ENCODE results near the gene LUC7L.

GRCh38 chr16:275041-275641 is 45.9 kb upstream of the LUC7L start:
- TF ChIP-seq CTCF (IDR thresholded peaks at IDR 0.05): no peak
- TF ChIP-seq EZH2 (IDR thresholded peaks at IDR 0.05): peak; percentile 86
